GM12875 (cell line): ENCODE results near the gene CD81.

Experiments used
- H3K4me3 ChIP-seq: one replicate; pipeline ENCODE4 v1.5.1; 2011; ENCODE audit warnings: low read depth, low read length, control low read depth
- TF ChIP-seq, protein P1 (sequence below): IDR thresholded peaks from 2 replicates; pipeline ENCODE4 v1.5.1; 2011; ENCODE audit warnings: low read depth, mild to moderate bottlenecking, control low read depth, inconsistent platforms, low read length, moderate library complexity, borderline replicate concordance; ENCODE audit not compliant: insufficient read depth

CD81 gene

DNA sequence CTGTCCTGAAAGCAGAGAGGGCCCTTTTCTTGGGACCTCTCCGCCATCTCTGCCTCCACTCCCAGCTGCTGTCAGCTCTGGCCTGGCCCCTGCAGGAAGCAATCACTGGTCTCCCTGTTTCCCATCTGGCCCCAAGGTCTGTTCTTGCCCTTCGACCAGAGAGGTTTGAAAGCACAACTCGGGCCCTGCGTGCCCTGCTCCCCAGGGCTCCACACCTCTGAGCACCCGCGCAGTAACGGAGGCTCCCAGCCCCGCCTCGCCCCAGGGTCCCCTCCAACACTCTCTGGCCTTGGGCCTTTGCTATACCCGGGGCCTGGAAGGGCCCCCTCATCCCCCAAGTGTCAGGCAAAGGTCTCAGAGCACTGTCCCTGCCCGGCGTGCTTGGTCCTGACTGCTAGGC, 7.8 kb upstream of the CD81 start:
- no peak overlapping the region for H3K4me3 ChIP-seq
- TF ChIP-seq, protein P1, sequence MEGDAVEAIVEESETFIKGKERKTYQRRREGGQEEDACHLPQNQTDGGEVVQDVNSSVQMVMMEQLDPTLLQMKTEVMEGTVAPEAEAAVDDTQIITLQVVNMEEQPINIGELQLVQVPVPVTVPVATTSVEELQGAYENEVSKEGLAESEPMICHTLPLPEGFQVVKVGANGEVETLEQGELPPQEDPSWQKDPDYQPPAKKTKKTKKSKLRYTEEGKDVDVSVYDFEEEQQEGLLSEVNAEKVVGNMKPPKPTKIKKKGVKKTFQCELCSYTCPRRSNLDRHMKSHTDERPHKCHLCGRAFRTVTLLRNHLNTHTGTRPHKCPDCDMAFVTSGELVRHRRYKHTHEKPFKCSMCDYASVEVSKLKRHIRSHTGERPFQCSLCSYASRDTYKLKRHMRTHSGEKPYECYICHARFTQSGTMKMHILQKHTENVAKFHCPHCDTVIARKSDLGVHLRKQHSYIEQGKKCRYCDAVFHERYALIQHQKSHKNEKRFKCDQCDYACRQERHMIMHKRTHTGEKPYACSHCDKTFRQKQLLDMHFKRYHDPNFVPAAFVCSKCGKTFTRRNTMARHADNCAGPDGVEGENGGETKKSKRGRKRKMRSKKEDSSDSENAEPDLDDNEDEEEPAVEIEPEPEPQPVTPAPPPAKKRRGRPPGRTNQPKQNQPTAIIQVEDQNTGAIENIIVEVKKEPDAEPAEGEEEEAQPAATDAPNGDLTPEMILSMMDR = no peak

- TF ChIP-seq, protein P1 = no peak
- H3K4me3 ChIP-seq = no peak overlapping the region
Measured at GRCh38 chr11:2369896-2370295, 7.2 kb upstream of the CD81 start.

DNA sequence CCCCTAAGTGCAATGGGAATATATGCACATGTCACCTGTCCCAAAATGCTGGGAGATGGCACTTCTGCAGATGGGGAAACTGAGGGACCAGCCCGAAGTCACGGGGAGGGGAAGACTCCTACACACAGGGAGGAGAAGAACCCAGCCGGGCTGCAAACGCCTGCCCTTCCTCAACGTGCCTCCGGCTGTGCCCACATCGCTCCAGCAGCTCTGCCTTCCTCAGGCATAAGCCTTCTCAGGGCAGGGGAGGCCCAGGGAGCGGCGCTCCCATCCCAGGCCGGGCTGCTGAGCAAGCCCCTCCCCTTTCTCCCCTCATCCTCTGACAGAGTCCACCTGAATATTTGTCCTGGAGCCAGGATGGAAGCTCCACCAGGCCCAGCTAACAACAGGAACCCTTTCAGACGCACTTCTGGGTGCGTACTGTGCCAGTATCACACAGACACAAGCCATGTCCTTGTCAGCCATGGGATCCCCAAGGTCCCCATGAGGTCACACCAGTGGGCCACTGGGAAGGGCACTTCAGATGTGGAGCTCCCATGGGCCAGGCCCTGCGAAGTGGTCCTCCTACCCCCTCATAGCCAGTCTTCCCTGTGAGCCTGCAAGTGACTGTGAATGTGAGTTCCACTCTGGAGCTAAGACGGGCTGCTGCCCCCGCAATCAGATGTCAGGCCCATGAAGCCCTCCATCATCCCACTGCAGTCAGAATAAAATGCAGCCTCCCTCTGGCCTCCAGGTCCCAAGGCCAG, 2.5 kb upstream of the CD81 start:
- TF ChIP-seq, protein P1 = no peak
- H3K4me3 ChIP-seq = no peak overlapping the region

GRCh38 chr11:2375341-2375853, 1.7 kb upstream of the CD81 start:
- H3K4me3 ChIP-seq = no peak overlapping the region
- TF ChIP-seq, protein P1 = no peak

DNA sequence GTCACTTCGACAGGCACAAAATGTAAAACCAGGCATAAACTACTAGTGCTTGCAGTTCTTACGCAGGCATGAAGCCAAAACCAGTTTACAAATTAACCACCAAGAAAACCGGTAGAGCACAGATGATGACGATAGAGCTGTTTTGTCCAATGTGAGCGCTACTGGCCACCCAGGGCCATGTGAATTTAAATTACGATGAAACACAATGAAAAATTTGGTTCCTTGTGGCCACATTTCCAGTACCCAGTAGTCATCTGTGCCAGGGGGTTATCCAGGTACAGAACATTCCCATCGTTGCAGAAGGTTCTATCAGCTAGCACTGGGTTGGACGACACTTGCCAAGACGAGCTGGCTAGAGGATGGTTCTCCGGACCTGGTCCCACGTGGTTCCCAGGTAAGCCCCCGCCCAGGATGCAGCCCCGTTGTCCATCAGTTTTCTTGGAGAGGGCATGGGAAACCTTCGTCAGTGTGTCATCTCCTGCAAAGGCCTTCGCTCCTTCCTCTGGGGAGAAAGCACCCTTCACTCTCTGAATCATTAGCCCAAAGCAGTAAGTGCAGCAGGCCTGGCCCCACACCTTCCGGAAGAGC, 1.1 kb upstream of the CD81 start:
- TF ChIP-seq, protein P1 = no peak
- H3K4me3 ChIP-seq = no peak overlapping the region

DNA sequence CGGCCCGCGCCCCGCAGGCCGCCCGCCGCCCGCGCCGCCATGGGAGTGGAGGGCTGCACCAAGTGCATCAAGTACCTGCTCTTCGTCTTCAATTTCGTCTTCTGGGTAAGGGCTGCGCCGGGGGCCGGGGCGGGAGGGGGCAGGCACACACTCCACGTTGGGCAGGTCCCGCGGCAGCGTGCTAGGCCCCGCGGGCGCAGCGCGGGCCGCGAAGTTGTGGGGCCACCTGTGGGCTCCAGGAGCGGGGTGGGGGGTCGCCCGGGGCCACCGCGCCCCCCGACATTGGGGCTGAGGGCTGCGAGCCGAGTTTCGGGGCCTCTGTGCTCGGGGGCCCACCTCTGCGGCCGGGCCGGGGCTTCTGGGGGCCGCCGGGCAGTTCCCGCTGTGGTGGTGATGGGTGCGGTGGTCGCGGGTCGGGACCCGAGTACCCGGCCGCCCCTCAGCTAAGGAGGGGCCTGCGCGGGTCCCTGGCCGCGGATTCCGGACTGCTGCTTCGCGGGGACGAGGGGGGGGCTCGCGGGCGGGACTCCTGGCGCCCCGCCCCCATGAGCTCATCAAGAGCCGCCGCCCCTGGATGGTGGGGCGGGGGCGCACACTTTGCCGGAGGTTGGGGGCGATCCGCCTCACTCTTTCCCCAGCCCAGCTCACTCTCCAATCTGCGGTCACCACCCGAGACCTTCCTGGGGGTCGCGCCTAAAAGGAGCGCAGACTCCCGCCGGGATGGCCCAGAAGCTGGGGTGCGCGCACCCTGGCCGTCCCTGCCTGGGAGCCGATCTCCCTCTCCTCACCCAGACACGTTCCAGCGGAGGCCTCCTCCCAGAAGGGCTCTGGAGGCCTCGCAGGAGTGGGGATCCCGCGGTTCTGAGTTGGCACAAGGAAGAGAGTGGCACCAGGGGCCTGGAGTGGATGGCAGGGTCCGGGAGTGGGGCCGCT, 667 bp downstream of the CD81 start:
- TF ChIP-seq, protein P1 = no peak
- peak overlapping the region; percentile 92 for H3K4me3 ChIP-seq
